A673 (cell line): ENCODE data around the gene NRG3. TPM values are rescaled to one million over a fixed set of nuclear protein-coding genes. Genes with fewer than 3 reads are reported as not detected.

Source experiments
- BruUV-seq: library from RNA; stranded (reverse); fragments of 400-500 nt; replicated peaks from 2 replicates; lab custom pipeline; 2021; lab: Mats Ljungman, UMichigan
- CTCF ChIA-PET: fragments of 300-600 bp; sonication (Branson Sonifier 250); formaldehyde crosslinking; loops from one replicate; lab custom pipeline; 2022; ENCODE audit warnings: antibody characterized with exemption; lab: Charles Lee
- POLR2A ChIA-PET: fragments of 300-600 bp; sonication (Branson Sonifier 250); formaldehyde crosslinking; loops from one replicate; lab custom pipeline; 2022; ENCODE audit warnings: antibody characterized with exemption; ENCODE audit not compliant: low non-redundant PET; lab: Charles Lee
- DNase-seq: peaks from one replicate; pipeline ENCODE4 v3.0.0-alpha.2; 2015; ENCODE audit warnings: low spot score
- H3K27ac ChIP-seq: fragments of 200-600 bp; sonication (generic); 2 replicates; pipeline ENCODE4 v1.5.1; 2016; ENCODE audit warnings: mixed run types, low read depth, mild to moderate bottlenecking, mixed read lengths, antibody characterized with exemption, low read length; ENCODE audit not compliant: poor library complexity, severe bottlenecking
- H3K27me3 ChIP-seq: fragments of 200-600 bp; sonication (generic); replicated peaks from 2 replicates; pipeline ENCODE4 v1.6.1; 2017; ENCODE audit warnings: mixed run types, low read depth, mild to moderate bottlenecking, mixed read lengths, antibody characterized with exemption, low read length; ENCODE audit not compliant: insufficient read depth, poor library complexity
- H3K36me3 ChIP-seq: fragments of 200-600 bp; sonication (generic); 2 replicates; pipeline ENCODE4 v1.6.1; 2016; ENCODE audit warnings: mixed run types, mild to moderate bottlenecking, mixed read lengths, antibody characterized with exemption, low read length; ENCODE audit not compliant: insufficient read depth, poor library complexity, severe bottlenecking
- H3K4me1 ChIP-seq: fragments of 200-600 bp; sonication (generic); 2 replicates; pipeline ENCODE4 v1.6.1; 2017; ENCODE audit warnings: mixed run types, mild to moderate bottlenecking, mixed read lengths, antibody characterized with exemption, low read length; ENCODE audit not compliant: insufficient read depth, poor library complexity, severe bottlenecking
- H3K4me3 ChIP-seq: fragments of 200-600 bp; sonication (generic); 2 replicates; pipeline ENCODE4 v1.5.1; 2016; ENCODE audit warnings: low read depth, mixed run types, mild to moderate bottlenecking, mixed read lengths, low read length; ENCODE audit not compliant: poor library complexity, severe bottlenecking
- H3K9me3 ChIP-seq: fragments of 200-600 bp; sonication (generic); 2 replicates; pipeline ENCODE4 v1.6.1; 2016; ENCODE audit warnings: mixed run types, low read depth, mild to moderate bottlenecking, mixed read lengths, antibody characterized with exemption, low read length; ENCODE audit not compliant: poor library complexity, severe bottlenecking
- EZH2 ChIP-seq: fragments of 200-600 bp; sonication (generic); IDR thresholded peaks from 2 replicates; pipeline ENCODE4 v1.6.1; 2017; ENCODE audit warnings: borderline replicate concordance, low read depth, mild to moderate bottlenecking, mixed read lengths, antibody characterized with exemption, low read length; ENCODE audit not compliant: poor library complexity, severe bottlenecking
- intact Hi-C: fragments of 100-400 bp; cut with micrococcal nuclease; formaldehyde crosslinking; loops from one replicate; pipeline ENCODE4 v1.10.0; 2022; ENCODE audit not compliant: unreplicated experiment
- total RNA-seq: library from RNA; stranded (reverse); gene quantifications from 2 replicates; pipeline ENCODE4 v1.2.3, GENCODE V29; 2021
- TF ChIP-seq, protein P1 (sequence below): fragments of 300-800, 200-600 bp; sonication (generic); conservative IDR thresholded peaks from 2 replicates; pipeline ENCODE4 v1.5.1; 2017; ENCODE audit warnings: low read depth, mild to moderate bottlenecking, antibody characterized with exemption, low read length, moderate library complexity, mixed read lengths

NRG3 gene
- total RNA-seq, 1 experiment from 2014 or later, result not detected

DNA sequence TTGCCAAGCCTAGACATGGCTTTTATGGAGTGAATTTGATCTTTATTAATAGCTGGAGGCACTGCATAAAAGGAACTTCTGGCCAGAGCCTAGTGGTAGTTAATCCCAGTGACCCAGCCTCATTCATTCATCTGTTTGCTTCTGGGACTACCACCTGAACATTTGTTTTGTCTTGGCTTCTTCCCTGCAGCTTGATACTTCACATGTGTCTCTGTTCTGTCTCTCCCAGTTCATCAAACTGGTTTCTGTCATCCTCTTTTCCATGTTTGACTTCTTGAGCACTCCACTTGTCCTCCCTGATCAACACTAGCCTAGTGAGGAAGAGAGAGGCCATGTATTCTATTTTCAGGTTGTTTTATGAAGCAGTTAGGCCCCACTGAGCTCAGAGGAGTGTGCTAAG is 163.6 kb downstream of the NRG3 start:
- no peak for DNase-seq
- no peaks in the 10 kb centered on the region for H3K36me3 ChIP-seq
- H3K4me1 ChIP-seq, result no peaks in the 10 kb centered on the region
- H3K4me3 ChIP-seq, result no peak overlapping the region
- intact Hi-C loops, result no loop called here
- ChIA-PET CTCF (no interaction called here), POLR2A (no interaction called here)
- H3K9me3 ChIP-seq, result peaks cover 9% of the 10 kb centered on the region
- H3K27ac ChIP-seq, result no peak overlapping the region
- H3K27me3 ChIP-seq, result no peaks in the 10 kb centered on the region
- BruUV-seq, result no TSS peak
- TF ChIP-seq, protein P1, sequence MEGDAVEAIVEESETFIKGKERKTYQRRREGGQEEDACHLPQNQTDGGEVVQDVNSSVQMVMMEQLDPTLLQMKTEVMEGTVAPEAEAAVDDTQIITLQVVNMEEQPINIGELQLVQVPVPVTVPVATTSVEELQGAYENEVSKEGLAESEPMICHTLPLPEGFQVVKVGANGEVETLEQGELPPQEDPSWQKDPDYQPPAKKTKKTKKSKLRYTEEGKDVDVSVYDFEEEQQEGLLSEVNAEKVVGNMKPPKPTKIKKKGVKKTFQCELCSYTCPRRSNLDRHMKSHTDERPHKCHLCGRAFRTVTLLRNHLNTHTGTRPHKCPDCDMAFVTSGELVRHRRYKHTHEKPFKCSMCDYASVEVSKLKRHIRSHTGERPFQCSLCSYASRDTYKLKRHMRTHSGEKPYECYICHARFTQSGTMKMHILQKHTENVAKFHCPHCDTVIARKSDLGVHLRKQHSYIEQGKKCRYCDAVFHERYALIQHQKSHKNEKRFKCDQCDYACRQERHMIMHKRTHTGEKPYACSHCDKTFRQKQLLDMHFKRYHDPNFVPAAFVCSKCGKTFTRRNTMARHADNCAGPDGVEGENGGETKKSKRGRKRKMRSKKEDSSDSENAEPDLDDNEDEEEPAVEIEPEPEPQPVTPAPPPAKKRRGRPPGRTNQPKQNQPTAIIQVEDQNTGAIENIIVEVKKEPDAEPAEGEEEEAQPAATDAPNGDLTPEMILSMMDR, result no peak
- no peak for TF ChIP-seq EZH2

DNA sequence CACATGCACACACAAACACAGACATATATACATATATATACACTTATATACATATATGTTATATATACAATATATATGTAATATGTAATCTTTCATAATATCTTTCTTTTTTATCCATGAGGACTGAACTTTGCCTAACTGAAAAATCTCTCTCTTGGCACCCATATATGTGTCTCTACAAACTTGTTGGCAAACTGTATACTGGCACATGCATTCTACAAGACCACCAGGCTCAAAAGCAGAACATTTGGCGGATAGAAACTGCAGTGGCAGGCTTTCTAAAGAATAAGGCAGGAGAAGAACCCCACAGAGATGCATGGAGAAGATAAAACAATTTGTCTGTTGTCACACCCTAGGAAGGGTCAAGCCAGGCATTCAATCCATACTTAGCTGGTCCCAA is 165.3 kb downstream of the NRG3 start:
- H3K36me3 ChIP-seq, result no peaks in the 10 kb centered on the region
- H3K27ac ChIP-seq, result no peak overlapping the region
- POLR2A ChIA-PET, result no interaction called here
- BruUV-seq, result no TSS peak
- H3K27me3 ChIP-seq, result no peaks in the 10 kb centered on the region
- peaks cover 13% of the 10 kb centered on the region for H3K9me3 ChIP-seq
- DNase-seq, result no peak
- TF ChIP-seq EZH2, result no peak
- TF ChIP-seq, protein P1, result no peak
- no peaks in the 10 kb centered on the region for H3K4me1 ChIP-seq
- intact Hi-C loops, result no loop called here
- CTCF ChIA-PET, result no interaction called here
- no peak overlapping the region for H3K4me3 ChIP-seq

DNA sequence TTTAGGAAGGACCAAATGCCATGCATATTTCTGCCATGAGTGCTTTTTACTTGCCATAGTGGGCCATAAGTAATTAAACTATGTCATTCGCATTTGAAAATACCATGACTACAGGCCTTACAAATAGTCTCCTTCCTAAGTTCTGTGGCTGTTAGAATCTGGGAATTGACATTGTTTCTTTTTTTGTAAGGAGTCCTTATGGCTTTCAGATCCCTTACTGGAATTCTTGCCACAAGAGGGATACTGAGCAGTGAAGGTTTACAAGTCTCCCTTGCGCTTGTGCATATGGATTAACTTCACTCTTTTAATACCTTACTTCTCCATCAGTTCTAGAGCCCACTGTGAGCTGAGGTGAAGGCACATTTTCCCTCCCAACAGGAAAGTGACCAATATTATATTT is 166.0 kb downstream of the NRG3 start:
- peaks cover 13% of the 10 kb centered on the region for H3K9me3 ChIP-seq
- H3K27ac ChIP-seq, result no peak overlapping the region
- no peak for DNase-seq
- ChIA-PET CTCF (no interaction called here), POLR2A (no interaction called here)
- H3K27me3 ChIP-seq, result no peaks in the 10 kb centered on the region
- H3K4me1 ChIP-seq, result no peaks in the 10 kb centered on the region
- intact Hi-C loops, result no loop called here
- no TSS peak for BruUV-seq
- H3K4me3 ChIP-seq, result no peak overlapping the region
- TF ChIP-seq, protein P1, result no peak
- no peak for TF ChIP-seq EZH2
- no peaks in the 10 kb centered on the region for H3K36me3 ChIP-seq
